A673 (cell line): ENCODE results near the gene SEC14L6.

Experiments
- CTCF ChIP-seq: fragments of 300-800, 200-600 bp; sonication (generic); conservative IDR thresholded peaks from 2 replicates; pipeline ENCODE4 v1.5.1; 2017; ENCODE audit warnings: low read depth, mild to moderate bottlenecking, antibody characterized with exemption, low read length, moderate library complexity, mixed read lengths
- EZH2 ChIP-seq: fragments of 200-600 bp; sonication (generic); IDR thresholded peaks from 2 replicates; pipeline ENCODE4 v1.6.1; 2017; ENCODE audit warnings: borderline replicate concordance, low read depth, mild to moderate bottlenecking, mixed read lengths, antibody characterized with exemption, low read length; ENCODE audit not compliant: poor library complexity, severe bottlenecking

- TF ChIP-seq CTCF, result no peak
- TF ChIP-seq EZH2, result no peak
Observed at GRCh38 chr22:30500628-30501027, 45.9 kb downstream of the SEC14L6 start.
